ENCODE results near the gene SCN4A.
"Not testable (repeated sequence)": the region's sequence is repeated elsewhere in the genome, so short reads cannot be mapped to it uniquely, and the experiment has no call there.

SCN4A gene

DNA sequence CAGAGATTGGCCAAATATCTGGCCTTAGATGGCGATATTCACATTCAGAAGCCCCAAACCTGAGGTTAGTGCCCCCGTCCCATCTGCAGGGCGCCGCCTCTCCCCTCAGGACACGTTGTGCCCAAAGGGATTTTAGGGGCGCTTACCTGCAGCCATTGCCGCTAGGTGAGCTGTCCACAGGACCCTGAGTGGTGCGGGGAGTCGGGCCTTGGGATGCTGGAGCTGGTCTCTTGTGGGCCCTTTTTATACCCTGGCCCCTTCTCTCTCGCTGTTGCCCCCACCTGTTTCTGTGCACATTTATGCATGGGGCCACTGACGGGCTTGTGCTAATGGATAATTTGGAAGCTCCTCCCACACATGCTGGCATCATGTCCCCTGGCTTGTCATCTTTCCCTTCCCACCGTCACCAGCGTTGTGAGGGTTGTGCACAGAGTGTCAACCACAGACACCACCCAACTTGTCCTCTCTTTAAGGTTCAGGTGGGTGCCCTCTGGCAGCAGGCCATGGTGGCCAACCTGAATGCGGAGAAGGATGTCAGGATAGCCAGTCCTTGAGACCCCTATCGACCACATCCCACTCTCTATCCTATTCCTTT, 61.6 kb downstream of the SCN4A start, which contains the start of gene CSHL1:
CSHL1 (minus strand) TSS at position 218 of the 595 bp plus-strand sequence; CDS start at position 156, 62 bp downstream.
- no peak for DNase-seq

DNA sequence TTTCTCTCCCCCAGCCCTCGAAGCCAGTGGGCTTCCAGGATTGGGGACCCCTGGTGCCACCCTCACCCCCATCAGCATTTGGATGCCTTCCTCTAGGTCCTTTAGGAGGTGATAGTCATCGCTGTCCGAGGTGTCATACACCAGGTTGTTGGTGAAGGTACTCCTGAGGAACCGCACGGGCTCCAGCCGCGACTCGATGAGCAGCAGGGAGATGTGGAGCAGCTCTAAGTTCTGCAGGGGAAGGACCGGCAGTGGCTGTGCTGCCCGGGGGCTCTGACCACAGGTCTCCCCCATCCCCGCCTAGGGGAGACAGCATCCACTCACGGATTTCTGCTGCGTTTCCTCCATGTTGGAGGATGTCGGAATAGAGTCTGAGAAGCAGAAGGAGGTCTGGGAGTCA, 62.6 kb downstream of the SCN4A start:
- no peak for DNase-seq

DNA sequence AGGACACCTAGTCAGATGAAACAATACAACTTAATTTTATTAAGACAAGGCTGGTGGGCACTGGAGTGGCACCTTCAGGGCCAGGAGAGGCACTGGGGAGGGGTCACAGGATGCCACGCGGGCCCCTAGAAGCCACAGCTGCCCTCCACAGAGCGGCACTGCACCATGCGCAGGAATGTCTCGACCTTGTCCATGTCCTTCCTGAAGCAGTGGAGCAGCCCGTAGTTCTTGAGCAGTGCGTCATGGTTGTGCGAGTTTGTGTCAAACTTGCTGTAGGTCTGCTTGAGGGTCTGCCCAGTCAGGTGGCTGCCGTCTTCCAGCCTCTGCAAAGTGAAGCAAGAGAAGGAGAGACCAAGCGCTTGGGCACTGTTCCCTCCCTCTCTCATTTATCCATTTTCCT, 63.1 kb downstream of the SCN4A start:
- not testable (repeated sequence) for DNase-seq

DNA sequence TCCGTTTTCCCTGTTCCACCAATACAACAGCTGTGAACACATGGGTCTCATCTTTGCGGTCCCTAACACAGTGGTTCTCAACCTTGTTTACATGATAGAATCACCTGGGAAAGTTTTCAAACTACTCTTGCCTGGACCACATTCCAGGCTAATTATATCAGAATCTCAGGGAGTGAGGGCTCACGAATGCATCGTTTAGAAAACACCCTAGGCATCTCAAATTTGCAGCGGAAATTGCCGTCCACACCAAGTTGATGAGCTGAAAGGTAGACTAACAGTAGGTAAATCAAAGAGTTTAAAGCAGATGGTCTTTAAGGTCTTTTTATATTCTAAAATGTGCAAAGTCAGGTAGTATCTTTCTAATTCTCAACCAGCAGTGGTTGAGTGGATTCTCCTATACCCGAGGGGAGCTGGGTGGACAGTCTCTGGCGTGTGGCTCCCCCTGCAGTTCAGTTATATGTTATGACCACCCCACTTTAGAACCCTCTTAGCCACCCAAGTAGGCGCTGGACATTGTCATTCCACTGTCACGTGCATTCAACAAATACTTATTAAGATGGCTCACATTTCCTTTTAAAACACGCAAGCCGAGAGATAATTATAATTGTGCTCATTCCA, 65.4 kb downstream of the SCN4A start:
- DNase-seq, result not testable (repeated sequence)

DNA sequence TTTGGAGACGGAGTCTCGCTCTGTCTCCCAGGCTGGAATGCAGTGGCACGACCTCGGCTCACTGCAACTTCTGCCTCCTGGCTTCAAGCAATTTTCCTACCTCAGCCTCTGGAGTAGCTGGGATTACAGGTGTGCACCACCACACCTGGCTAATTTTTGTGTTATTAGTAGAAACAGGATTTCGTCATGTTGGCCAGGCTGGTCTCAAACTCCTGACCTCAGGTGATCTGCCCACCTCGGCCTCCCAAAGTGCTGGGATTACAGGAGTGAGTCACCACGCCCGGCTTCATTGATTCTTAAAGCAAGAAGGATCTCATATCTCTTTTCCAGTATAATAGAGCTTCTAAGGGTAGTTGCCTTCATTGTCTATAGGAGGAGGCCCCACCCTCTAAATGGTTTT, 67.9 kb downstream of the SCN4A start:
- not testable (repeated sequence) for DNase-seq

DNA sequence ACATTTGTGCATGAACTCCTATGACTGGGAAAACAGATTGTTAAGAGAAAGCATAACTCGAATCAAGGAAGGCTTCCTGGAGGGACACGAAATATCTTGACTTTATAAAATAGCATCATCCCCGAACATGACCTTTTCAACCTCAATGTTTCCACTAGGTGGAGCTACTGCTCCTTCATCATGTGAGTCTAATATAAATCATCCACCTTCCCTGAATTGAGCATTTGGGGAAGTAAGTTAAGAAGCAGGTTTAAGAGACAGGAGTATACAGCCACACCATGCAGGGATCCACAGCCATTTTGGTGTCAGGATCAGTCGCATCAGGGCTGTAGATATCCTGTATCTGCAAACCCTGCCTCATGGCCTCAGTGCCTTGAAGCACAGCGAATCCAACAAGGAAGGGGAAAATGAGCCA, 68.9 kb downstream of the SCN4A start:
- not testable (repeated sequence) for DNase-seq

DNA sequence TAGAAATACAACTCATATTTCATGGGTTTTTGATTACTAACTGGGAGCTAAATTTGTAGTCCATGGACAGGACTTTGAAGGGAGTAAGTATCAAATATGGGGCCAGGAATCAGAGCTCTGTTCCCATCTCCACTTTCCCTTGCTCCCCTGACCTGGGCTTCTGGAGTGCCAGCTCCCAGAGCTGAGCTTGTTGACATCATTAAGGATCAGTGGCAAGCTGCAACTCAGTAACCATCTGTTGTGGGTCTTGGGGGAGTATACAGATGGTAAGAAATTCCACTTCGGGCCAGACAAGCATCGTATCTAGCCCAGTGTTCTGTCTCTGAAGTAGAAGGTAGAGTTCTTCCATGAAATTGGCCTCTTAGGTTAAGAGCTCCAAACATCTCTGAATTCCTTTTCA, 70.7 kb downstream of the SCN4A start:
- not testable (repeated sequence) for DNase-seq

DNA sequence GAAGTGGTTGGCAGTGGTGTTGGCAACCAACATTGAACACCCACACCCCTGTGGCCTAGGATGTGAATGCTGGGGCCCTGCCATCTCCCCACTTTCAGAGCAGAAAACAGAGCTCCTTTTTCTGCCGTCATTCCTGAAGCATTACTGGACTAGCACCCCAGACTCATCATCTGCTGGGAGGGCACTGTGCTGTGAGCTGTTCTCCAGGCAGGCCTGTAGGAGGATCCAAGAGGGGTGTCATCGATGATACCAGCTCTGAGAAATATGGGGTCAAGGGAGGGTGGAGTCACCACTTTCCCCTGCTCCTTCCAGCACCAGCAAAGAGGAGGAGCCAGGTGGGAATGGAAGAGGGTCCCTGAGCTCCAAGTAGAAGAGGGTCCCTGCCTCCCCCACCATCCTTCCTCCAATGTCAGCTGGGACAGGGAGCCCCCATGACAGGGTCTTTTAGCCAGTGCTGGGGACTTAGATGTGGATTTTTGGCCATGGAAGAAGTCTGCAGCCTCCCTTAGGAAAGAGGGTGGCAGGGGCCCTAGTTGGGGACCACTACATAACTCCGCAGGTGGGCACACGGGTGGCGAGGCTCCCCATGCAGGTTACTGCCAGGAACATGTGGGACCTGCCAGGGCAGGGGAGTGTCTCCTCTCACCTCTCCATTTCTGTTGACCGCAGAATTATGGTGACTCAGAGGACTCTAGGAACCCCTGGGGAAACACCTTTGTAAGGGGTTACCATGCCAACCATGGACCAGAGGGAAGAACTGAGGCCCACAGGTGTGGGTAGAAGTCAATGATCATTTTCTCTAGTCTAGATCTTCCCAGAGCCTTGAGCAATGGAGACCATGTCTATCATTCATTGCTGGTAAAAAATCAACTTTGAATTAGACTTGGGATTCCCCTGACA, 73.6 kb downstream of the SCN4A start:
- DNase-seq, result not testable (repeated sequence)

DNA sequence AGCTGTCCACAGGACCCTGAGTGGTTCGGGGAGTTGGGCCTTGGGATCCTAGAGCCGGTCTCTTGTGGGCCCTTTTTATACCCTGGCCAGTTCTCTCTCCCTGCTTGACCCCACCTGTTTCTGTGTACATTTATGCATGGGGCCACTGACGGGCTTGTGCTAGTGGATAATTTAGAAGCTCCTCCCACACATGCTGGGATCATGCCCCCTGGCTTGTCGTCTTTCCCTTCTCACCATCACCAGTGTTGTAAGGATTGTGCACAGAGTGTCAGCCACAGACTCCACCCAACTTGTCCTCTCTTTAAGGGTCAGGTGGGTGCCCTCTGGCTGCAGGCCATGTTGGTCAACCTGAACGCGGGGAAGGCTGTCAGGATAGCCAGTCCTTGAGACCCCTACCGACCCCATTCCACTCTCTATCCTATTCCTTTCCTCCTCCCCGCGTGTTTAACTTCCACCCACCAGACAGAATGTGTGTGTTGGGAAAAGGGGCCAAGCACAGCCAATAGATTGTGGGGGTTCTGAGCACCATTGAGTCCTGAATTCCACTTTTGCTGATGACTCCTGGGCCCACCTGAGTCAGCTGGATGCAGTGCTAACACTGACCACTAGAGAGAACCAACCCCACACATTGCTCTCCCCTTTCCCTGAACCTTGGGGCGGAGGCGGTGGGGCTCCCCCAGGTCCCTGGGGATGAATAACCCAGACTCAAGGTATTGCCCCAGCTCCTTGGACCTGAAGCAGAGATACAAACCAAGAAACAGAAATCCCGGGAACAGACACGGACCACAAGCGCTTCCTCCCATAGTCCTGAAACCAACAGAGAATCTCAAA, 76.0 kb downstream of the SCN4A start, which contains the start of gene CSH1:
CSH1 (minus strand) TSS at position 51 of the 831 bp plus-strand sequence. CDS start 63 bp downstream, outside the sequence.
- not testable (repeated sequence) for DNase-seq

DNA sequence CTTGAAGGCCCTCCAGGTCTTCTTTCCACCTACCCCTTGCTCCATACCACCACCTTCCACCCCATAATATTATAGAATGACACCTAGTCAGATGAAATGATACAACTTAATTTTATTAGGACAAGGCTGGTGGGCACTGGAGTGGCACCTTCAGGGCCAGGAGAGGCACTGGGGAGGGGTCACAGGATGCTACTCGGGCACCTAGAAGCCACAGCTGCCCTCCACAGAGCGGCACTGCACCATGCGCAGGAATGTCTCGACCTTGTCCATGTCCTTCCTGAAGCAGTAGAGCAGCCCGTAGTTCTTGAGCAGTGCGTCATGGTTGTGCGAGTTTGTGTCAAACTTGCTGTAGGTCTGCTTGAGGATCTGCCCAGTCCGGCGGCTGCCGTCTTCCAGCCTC, 77.9 kb downstream of the SCN4A start:
- DNase-seq, result not testable (repeated sequence)

DNA sequence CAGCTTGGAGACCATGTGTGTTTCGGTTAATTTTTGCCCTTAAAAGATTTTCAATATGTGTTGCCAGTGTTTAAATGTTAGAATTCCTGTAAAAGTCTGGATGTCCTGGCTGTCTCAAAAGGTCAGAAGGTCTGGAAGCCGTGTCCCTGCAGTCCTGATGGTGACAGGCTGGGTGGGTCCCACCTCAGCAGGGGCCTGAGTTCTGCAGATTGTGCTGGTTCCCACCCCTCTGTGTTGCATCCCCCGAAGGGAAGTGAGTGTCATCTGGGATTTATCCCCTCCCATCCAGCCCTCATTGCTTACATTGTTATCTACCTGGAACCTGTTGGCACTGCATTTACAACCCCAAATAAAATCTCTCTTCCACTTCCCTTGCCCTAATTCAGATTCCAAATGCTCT, 78.7 kb downstream of the SCN4A start:
- DNase-seq, result not testable (repeated sequence)

DNA sequence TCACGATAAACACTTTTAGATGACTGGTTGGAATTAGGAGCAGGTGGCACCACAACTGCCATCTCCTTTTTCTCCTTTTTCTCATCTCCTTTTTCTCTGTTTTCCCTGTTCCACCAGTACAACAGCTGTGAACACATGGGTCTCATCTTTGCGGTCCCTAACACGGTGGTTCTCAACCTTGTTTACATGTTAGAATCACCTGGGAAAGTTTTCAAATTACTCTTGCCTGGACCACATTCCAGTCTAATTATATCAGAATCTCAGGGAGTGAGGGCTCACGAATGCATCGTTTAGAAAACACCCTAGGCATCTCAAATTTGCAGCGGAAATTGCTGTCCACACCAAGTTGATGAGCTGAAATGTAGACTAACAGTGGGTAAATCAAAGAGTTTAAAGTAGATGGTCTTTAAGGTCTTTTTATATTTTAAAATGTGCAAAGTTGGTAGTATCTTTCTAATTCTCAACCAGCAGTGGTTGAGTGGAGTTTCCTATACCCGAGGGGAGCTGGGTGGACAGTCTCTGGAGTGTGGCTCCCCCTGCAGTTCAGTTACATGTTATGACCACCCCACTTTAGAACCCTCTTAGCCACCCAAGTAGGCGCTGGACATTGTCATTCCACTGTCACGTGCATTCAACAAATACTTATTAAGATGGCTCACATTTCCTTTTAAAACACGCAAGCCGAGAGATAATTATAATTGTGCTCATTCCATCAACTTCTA, 80.2 kb downstream of the SCN4A start:
- not testable (repeated sequence) for DNase-seq

DNA sequence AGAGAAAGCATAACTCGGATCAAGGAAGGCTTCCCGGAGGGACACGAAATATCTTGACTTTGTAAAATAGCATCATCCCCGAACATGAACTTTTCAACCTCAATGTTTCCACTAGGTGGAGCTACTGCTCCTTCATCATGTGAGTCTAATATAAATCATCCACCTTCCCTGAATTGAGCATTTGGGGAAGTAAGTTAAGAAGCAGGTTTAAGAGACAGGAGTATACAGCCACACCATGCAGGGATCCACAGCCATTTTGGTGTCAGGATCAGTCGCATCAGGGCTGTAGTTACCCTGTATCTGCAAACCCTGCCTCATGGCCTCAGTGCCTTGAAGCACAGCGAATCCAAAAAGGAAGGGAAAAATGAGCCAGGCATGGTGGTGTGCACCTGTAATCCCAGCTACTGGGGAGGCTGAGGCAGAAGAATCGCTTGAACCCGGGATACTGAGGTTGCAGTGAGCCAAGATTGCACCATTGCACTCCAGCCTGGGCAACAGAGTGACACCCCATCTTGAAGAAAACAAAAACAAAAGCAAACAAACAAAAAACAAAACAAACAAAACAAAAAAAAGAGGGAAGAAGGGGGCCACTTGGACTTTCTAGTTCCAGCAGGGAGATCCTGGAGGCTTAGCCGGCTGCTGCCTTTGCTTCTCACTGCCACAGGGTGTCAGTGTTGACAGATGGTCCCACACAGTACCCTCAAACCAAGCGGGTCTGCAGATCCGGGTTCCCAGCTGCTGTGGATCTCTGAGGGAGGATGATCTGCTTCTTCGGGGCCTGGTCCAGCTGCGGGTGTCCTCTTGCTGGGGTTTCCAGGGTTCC, 83.5 kb downstream of the SCN4A start:
- DNase-seq, result peak; percentile 15
